GM12892 (cell line): ENCODE data around the gene ACAD10.

ENCODE experiments used
- POLR2AphosphoS5 ChIP-seq: IDR thresholded peaks from 2 replicates; pipeline ENCODE4 v1.6.1; 2011; ENCODE audit warnings: low read depth, low read length, control low read depth
- TAF1 ChIP-seq: IDR thresholded peaks from 2 replicates; pipeline ENCODE4 v1.6.1; 2011; ENCODE audit warnings: low read depth, mild to moderate bottlenecking, control low read depth, low read length, borderline replicate concordance

DNA sequence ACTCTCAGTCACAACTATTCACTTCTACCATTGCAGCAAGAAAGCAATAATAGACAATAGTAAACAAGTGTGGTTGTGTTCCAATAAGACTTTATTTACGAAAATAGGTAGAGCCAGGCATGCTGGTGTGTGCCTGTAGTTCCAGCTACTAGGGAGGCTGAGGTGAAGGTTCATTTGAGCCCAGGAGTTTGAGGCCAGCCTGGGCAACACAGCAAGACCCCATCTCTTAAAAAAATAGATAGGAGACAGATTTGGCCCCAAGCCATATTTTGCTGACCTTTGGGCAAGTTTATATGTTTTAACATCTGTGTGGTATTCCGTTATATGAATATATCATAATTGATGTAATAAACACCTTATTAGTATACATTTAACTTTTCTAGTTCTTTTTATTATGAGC lies 14.1 kb downstream of the ACAD10 start:
- no peak for TF ChIP-seq POLR2AphosphoS5
- TF ChIP-seq TAF1 = no peak
